GM10847 (cell line): ENCODE measurements around the gene KIF13A.

Experiments used
- POLR2A ChIP-seq: IDR thresholded peaks from 2 replicates; pipeline ENCODE4 v1.6.1; 2011; ENCODE audit not compliant: insufficient read length; ENCODE audit errors: extremely low read depth

The KIF13A gene

DNA sequence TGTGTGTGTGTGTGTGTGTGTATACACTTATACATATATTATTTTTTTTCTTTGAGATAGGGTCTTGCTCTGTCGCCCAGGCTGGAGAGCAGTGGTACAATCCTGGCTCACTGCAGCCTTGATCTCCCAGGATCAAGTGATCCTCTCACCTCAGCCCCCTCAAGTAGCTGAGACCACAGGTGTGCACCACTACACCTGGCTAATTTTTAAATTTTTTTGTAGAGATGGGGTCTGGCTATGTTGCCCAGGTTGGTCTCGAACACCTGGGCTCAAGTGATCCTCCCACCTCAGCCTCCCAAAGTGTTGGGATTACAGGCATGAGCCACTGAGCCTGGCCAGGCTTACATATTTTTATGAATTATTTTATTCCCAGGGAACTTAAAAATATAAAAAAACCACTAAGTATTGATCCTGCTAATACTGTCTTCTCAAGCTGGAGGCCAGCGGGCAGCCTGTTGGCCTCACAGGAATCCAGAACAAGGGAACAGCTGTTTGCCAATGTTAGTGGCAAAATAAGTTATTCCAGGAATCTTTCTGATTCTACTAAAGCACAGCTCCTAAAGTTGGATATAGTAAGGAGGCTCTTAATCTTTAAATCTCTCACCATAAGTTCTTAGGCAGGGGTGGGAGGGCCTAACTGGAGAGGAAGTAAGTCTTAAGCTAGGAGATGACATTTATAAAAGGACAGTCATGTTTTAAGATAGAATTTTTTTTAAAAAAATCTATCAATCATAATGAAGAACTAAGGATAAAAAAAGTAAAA, 145.2 kb downstream of the KIF13A start:
- TF ChIP-seq POLR2A: no peak

GRCh38 chr6:17839513-17840223, 147.8 kb downstream of the KIF13A start:
- no peak for TF ChIP-seq POLR2A

GRCh38 chr6:17836293-17836692, 151.1 kb downstream of the KIF13A start:
- TF ChIP-seq POLR2A: no peak

DNA sequence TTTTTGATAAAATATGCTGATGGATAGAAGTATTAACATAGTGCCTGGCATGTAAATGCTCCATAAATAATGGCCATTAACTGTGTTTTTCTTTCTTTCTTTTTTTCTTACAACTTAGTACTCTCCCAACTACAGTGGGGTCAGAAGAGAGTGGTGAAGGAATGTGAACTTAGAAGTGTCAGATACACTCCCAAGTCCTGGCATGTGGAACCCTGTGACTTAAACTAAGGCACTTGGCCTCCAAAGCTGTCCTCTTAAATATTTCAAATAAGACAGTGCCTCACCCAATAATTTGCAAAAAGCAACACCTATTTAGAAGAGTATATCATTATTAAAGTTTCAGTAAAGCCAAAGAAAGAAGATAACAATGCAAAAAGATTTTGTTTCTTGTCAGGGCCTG, 151.7 kb downstream of the KIF13A start:
- TF ChIP-seq POLR2A: no peak

- no peak for TF ChIP-seq POLR2A
These were observed 156.3 kb downstream of the KIF13A start for GRCh38 chr6:17831135-17831534.

- TF ChIP-seq POLR2A: no peak
These were observed 157.5 kb downstream of the KIF13A start for GRCh38 chr6:17829905-17830304.

- TF ChIP-seq POLR2A: no peak
These were observed 159.3 kb downstream of the KIF13A start for GRCh38 chr6:17828149-17828548.

- no peak for TF ChIP-seq POLR2A
These were observed 161.1 kb downstream of the KIF13A start for GRCh38 chr6:17826301-17826700.

GRCh38 chr6:17820055-17820454, 167.4 kb downstream of the KIF13A start:
- no peak for TF ChIP-seq POLR2A

GRCh38 chr6:17817763-17818162, 169.7 kb downstream of the KIF13A start:
- TF ChIP-seq POLR2A: no peak

- no peak for TF ChIP-seq POLR2A
These were observed 170.4 kb downstream of the KIF13A start for GRCh38 chr6:17816921-17817611.

DNA sequence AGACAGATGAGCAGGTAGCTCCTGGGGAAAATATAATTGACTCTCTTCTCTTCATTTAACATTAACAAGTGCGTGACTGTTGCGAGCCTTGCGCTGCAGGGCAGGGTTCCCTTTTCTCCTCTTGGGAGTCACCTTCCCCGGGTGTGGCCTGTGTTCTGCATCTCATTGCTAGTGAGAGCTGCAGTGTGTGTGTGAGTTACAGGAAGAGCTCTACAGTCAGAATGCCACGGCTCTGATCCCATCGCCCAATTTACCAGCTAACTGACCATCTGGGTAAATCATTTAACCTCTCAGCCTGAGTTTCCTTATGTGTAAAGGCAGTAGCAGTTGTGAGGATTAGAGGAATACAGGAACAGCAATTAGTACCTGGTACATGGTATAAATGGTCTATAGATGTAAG, 173.9 kb downstream of the KIF13A start:
- TF ChIP-seq POLR2A: no peak

GRCh38 chr6:17812311-17812710, 175.1 kb downstream of the KIF13A start:
- TF ChIP-seq POLR2A: no peak

DNA sequence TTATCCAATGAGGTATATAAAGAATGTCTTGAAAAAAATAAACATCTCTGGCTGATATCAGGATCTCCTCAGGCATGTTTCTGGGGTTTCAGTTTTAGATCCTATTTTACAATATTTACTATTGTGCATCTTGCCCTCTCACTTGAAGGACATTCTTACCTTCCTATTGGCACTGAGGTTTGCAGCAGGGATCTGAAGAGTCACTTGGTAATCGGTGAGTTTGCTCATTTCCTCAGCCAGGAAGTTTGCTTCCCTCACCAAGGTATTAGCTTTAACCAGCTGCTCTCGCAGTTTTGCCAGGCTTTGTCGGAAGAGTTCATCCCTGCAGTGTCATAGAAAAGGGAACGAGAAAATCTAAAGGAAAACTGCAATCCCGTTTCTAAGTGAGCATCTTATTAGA, 178.8 kb downstream of the KIF13A start:
- no peak for TF ChIP-seq POLR2A

DNA sequence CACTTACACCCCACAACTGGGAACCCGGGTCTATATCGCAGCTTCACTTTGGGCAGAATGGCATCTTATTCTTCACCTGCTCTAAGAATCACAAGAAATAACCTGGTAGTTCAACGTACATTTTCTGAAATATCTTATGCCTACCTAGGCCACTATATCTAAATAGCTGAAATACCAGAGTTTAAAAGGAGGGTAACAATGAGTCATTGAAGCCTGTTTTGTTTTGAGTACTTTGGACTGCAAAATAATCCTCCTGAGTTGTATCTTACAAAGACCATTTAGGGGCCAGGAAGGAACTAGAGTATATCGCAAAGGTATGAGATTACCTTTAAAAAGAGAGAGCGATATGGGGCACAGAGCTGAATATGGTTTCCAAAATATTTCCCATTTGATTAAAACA, 184.0 kb downstream of the KIF13A start:
- no peak for TF ChIP-seq POLR2A
